DMS114 treated with DMSO at 0.1 percent for 48 hours (cell line): ENCODE measurements around the gene MYH15.
A peak's percentile ranks its signal among the peaks of the same experiment; 100 is the strongest.

ENCODE experiments used
- DNase-seq: peaks from one replicate; lab custom pipeline; 2025; ENCODE audit not compliant: unreplicated experiment; lab: John Stamatoyannopoulos, UW

MYH15 gene

DNA sequence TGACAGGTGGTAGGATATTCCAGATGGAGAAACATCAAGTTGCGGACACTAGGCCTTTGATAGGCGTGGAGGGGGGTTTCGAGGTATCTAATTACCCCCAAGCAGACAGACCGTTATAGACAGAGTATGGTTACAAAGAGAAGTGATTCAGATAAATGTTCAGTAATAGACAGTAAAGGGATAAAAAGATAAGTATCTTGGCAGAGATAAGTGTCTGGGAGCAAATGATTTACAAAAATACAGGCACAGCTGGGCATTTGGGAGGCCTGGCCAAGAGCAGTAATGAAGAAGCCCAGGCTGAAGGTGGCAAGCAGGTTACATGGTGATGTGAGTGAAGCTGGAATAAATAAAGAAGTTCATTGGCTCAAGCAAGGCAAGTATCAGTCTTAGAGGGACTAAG is 659 bp upstream of the MYH15 start:
- DNase-seq, result no peak

DNA sequence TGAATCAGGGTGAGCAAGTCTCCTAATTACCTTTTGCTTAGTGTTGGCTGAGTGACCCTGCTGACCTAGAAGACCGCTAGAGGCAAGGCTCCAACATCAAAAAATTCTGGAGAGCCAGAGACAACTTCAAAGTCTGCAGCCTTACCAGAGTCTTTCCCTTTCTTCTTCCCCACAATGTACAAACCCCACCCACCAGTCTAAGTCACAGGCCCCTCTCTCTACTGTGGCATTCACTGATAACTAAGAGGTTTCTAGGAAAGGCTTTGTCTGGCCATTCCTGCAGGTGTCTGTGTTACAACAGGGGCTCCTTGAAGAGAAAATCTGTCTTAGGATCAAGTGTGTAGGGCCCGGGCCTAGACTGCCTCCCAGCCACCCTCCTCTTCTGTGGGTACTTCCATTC is 525 bp downstream of the MYH15 start:
- DNase-seq, result no peak

GRCh38 chr3:108509263-108509662 is 1.1 kb downstream of the MYH15 start:
- DNase-seq, result no peak

DNA sequence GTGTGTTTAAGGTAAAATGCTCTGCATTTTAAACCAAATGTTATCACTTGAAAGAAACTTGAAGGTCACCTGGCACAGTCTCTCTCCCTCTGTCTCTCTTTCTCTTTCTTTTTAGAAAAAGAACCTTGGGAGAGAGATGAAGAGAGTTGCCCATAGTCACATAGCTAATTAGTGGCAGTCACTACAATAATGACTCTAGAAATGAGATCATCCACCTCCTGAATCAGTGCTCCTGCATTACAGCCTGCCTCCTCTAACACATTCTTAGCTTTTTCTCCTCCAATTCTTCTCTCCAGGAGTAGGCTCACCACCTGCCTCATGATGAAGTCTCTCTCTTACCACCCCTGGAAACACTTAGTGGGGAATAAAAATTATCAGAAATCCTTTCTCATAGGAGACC is 2.5 kb downstream of the MYH15 start:
- DNase-seq, result no peak

- no peak for DNase-seq
Measured at GRCh38 chr3:108505811-108506210, 4.6 kb downstream of the MYH15 start.

- DNase-seq, result no peak
Measured at GRCh38 chr3:108503722-108504121, 6.7 kb downstream of the MYH15 start.

DNA sequence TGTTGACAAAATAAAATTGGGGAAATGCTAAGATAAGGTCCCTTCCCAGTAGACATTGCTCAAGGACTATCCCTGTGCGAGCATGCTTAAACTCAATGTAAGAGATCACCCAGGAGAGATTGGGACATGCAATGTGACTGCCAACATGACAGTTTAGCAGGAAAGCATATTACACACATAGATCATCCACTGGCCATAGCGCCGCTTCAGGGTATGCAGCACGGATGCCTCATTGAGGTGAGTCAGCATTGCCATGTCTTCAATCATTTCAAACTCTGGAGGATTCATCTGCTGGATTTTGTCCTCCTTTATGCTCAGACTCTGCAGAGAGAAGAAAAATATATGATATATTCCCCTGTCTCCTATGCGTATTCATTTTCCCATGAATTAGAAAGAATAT is 8.9 kb downstream of the MYH15 start:
- no peak for DNase-seq

GRCh38 chr3:108500728-108501127 is 9.7 kb downstream of the MYH15 start:
- DNase-seq, result no peak

DNA sequence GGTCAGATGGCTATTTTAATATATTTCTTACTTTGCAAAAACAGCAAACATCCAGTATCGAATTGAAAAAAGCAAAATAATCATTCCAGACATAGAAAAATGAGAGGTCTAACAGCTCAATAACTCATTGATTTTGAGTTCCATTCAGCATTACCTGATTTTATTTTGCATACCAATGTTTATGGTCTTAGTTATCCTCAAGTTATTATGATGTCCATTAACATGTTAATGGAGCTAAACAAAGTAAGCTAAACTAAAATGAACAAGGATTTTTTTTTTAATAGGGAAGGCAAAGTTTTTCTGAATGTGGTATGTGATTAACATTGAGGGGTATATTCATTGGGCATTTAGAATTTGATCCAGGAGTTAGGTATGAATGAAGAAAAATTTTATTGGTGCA is 13.1 kb downstream of the MYH15 start:
- DNase-seq, result no peak

DNA sequence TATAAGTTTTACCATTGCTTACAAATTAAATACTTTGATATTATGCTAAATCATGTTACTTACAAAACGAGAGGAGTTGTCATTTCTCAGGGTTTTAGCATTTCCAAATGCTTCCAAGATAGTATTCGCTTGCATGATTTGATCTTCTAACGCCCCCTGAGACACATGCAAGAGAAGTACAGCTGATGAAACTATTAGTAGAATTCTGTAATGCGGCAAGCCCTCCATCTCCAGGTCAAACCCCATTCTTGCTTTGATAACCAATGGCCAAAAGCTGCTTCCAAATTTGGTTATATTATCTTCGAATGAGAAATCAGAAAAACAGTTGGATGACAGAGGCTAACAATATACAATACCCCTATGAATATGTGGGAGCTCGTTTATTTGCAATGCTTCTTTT is 14.7 kb downstream of the MYH15 start:
- no peak for DNase-seq

- DNase-seq, result no peak
Measured at GRCh38 chr3:108494906-108495531, 15.4 kb downstream of the MYH15 start.

DNA sequence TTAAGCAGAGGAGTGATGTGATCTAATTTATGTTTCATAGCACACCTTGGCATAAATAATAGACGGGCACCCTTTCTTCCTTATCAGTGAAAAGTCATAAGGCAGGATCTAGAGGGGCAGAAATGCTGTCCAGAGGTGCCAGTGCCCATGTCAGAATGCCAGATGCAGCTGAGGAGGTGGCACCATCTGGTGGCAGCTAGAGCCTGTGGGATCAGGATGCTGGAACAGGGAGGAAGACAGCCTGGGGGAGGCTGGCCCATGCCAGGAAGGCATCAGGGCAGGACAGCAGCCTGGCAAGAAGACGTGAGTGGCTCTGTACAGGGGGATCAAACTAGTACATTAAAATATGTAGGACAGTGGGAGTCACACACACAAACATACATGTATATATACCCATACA is 16.5 kb downstream of the MYH15 start:
- DNase-seq, result no peak

- no peak for DNase-seq
Measured at GRCh38 chr3:108491456-108491855, 18.9 kb downstream of the MYH15 start.

GRCh38 chr3:108489776-108490175 is 20.6 kb downstream of the MYH15 start:
- DNase-seq, result peak; percentile 46

GRCh38 chr3:108488631-108489030 is 21.8 kb downstream of the MYH15 start:
- DNase-seq, result no peak

- no peak for DNase-seq
Measured at GRCh38 chr3:108487439-108487838, 23.0 kb downstream of the MYH15 start.

- DNase-seq, result no peak
Measured at GRCh38 chr3:108486941-108487340, 23.5 kb downstream of the MYH15 start.

GRCh38 chr3:108486338-108486737 is 24.1 kb downstream of the MYH15 start:
- DNase-seq, result no peak

DNA sequence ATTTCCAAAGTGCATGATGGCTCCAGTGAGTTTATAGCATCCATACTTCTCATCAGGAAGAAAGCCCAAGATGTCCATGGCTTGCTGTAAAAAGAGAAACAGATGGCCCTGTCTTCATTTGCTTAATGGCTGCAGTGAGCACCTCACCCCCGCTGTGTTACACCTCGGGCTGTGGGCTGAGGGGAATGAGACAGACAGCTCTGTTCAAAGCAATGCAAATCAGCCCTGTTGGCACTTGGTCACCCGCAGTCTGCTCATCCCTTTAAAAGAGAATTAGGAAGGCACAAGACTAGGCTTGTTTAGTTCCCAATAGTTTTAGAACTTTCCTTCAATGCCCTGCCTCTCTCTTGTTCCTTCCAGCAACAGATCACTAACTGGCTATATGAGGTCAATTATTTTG is 25.2 kb downstream of the MYH15 start:
- DNase-seq, result no peak

- no peak for DNase-seq
Measured at GRCh38 chr3:108479224-108479623, 31.2 kb downstream of the MYH15 start.

- DNase-seq, result peak; percentile 65
Measured at GRCh38 chr3:108477511-108478147, 32.8 kb downstream of the MYH15 start.

GRCh38 chr3:108475220-108475782 is 35.1 kb downstream of the MYH15 start:
- no peak for DNase-seq

- no peak for DNase-seq
Measured at GRCh38 chr3:108474581-108474980, 35.8 kb downstream of the MYH15 start.
